ENCODE data around the gene ZNF740. TPM values are rescaled to one million over a fixed set of nuclear protein-coding genes. Genes with fewer than 3 reads are reported as not detected.

Gene ZNF740
- total RNA-seq, 2 experiments from 2014 or later: 32.6 to 37.5 TPM

- peaks cover 61% of the 10 kb centered on the region for H3K4me1 Mint-ChIP-seq (ENCODE audit: low read depth)
- H3K4me3 Mint-ChIP-seq: peak overlapping the region; percentile 74
- ChIA-PET POLR2A (interaction anchor here (0.9 to 4.5 kb wide), 7 partner anchors 9 to 82 kb away, joined by 3 to 33 read pairs (median 4); partner anchors contain the start of genes CSAD, ESPL1, ITGB7 and MYG1), CTCF (interaction anchor here (1.0 to 13.0 kb wide), 13 partner anchors 9 to 151 kb away, joined by 3 to 172 read pairs (median 8); partner anchors contain the start of genes AAAS, ESPL1 and ITGB7)
- no peaks in the 10 kb centered on the region for H3K27me3 Mint-ChIP-seq
- peak; percentile 76 for DNase-seq
- H3K9me3 Mint-ChIP-seq: no peaks in the 10 kb centered on the region
- peaks cover 26% of the 10 kb centered on the region for H3K36me3 Mint-ChIP-seq
- H3K27ac Mint-ChIP-seq: peak overlapping the region; percentile 89
- intact Hi-C loops (cut with micrococcal nuclease): no loop called here
Observed at GRCh38 chr12:53217051-53217930, 36.8 kb downstream of the ZNF740 start.

- no peaks in the 10 kb centered on the region for H3K27me3 Mint-ChIP-seq
- no peaks in the 10 kb centered on the region for H3K9me3 Mint-ChIP-seq
- DNase-seq: no peak
- H3K36me3 Mint-ChIP-seq: peaks cover 22% of the 10 kb centered on the region
- ChIA-PET POLR2A (interaction anchor here (0.9 to 4.5 kb wide), 5 partner anchors 10 to 50 kb away, joined by 3 to 33 read pairs (median 4); partner anchors contain the start of genes ESPL1 and ITGB7), CTCF (interaction anchor here (1.0 to 13.0 kb wide), 10 partner anchors 10 to 152 kb away, joined by 3 to 164 read pairs (median 6); partner anchors contain the start of genes AAAS, ESPL1 and ITGB7)
- H3K4me1 Mint-ChIP-seq (ENCODE audit: low read depth): peaks cover 65% of the 10 kb centered on the region
- peak overlapping the region; percentile 74 for H3K4me3 Mint-ChIP-seq
- peak overlapping the region; percentile 89 for H3K27ac Mint-ChIP-seq
- intact Hi-C loops (cut with micrococcal nuclease): no loop called here
Observed at GRCh38 chr12:53217931-53218307, 37.4 kb downstream of the ZNF740 start.

DNA sequence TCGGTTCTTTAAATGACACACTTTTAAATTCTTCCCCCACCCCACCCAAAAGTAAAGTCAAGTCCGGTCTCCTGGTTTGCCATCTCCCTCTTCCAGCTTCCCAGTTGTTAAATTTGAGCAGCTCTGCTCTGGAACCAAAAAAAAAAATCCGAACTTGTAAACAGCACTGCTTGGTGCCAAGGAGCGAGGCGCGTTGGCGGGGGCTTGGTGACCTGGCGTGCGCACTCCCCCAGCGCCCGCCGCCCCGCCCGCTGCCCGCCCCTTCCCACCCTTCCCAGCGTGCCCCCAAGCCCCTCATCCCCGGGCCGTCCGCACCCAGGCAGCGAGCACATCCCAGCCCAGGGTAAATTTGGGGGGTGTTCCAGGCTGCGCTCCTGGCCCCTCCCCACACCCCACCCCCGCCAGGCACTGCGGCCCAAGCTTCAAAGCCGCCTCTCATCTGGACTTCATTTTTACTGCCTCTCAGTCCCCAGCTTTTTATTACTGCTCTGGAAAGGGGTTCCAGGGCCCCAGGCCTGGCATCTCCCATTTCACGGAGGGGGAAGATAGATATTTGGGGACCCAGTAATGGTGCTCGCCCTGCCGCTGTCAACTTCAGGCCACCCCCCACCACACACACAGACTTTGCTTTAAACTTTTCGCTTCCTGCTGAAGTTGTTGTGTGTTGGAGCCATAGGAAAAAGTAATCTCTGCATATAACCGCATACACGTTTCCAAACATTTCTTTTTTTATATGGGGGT is 38.2 kb downstream of the ZNF740 start:
- Mint-ChIP-seq H3K9me3 (no peaks in the 10 kb centered on the region), H3K4me3 (peak overlapping the region; percentile 89), H3K27ac (peak overlapping the region; percentile 93), H3K4me1 (ENCODE audit: low read depth) (peaks cover 64% of the 10 kb centered on the region), H3K27me3 (no peaks in the 10 kb centered on the region), H3K36me3 (peaks cover 15% of the 10 kb centered on the region)
- ChIA-PET POLR2A (interaction anchor here (0.9 to 4.5 kb wide), 12 partner anchors 11 to 282 kb away, joined by 3 to 33 read pairs (median 6); partner anchors contain the start of genes CSAD, ESPL1, ITGB7 and MYG1), CTCF (interaction anchor here (0.8 to 13.0 kb wide), 12 partner anchors 10 to 153 kb away, joined by 3 to 164 read pairs (median 6); partner anchors contain the start of genes AAAS, CSAD, ESPL1 and ITGB7)
- DNase-seq: no peak
- intact Hi-C loops (cut with micrococcal nuclease): loop anchor here (1.0 kb wide), 1 partner anchor 9 kb away; no protein-coding TSS in a partner anchor

GRCh38 chr12:53219292-53219955 is 38.9 kb downstream of the ZNF740 start:
- H3K4me1 Mint-ChIP-seq (ENCODE audit: low read depth): peaks cover 65% of the 10 kb centered on the region
- no peaks in the 10 kb centered on the region for H3K9me3 Mint-ChIP-seq
- POLR2A ChIA-PET: interaction anchor here (0.6 to 4.5 kb wide), 18 partner anchors 11 to 1778 kb away, joined by 3 to 33 read pairs (median 6); partner anchors contain the start of genes CSAD, ESPL1, ITGB7 and MYG1

DNA sequence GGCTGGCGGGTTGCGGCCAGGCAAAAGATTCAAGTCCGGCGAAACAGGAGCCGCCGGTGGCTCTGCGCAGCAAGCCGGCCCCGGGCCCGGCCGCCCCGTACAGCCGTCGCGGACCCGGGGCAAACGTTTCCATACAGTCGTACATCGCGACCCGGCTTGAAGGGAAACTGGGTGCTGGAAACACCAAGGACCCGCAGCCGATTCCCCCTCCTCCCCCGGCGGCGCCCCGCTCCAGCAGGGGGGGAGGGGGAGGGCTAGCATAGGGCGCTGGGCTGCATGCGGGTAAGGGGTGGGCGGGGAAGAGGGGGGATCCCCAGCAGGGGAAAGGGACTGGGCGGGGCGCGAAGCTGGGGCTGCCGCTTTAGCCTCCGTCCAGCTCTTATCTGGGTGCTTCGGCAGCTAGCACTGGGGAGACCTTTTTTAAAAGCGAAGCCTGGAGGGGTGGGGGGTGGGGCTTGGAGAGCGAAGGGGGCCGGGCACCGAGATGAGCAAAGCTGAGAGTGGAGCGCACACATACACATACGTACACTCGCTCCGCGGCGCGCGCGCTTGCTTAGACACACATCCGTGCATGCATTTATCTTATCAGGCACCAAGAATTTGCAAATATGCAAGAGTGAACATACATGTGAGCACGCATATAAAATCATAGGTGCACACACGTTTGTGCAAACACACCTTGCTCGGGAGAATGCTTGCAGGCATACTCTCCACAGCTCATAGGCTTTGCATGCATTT is 39.6 kb downstream of the ZNF740 start:
- H3K27ac Mint-ChIP-seq: peak overlapping the region; percentile 93
- peak; percentile 88 for DNase-seq
- no peaks in the 10 kb centered on the region for H3K27me3 Mint-ChIP-seq
- peaks cover 71% of the 10 kb centered on the region for H3K4me1 Mint-ChIP-seq (ENCODE audit: low read depth)
- peak overlapping the region; percentile 89 for H3K4me3 Mint-ChIP-seq
- H3K9me3 Mint-ChIP-seq: no peaks in the 10 kb centered on the region
- peaks cover 10% of the 10 kb centered on the region for H3K36me3 Mint-ChIP-seq
- intact Hi-C loops (cut with micrococcal nuclease): loop anchor here (1.0 to 5.0 kb wide), 8 partner anchors 11 to 232 kb away; partner anchors contain the start of genes ESPL1, PCBP2 and PFDN5
- POLR2A ChIA-PET: interaction anchor here (0.6 to 4.5 kb wide), 19 partner anchors 11 to 1779 kb away, joined by 3 to 33 read pairs (median 5); partner anchors contain the start of genes CSAD, ESPL1, ITGB7 and MYG1
- CTCF ChIA-PET: interaction anchor here (0.6 to 13.0 kb wide), 11 partner anchors 8 to 101 kb away, joined by 3 to 164 read pairs (median 4); partner anchors contain the start of genes AAAS, CSAD, ESPL1 and ZNF740

More at GRCh38 chr12:53219292-53219955, 38.9 kb downstream of the ZNF740 start:
- H3K4me3 Mint-ChIP-seq: peak overlapping the region; percentile 89
- CTCF ChIA-PET: interaction anchor here (0.6 to 13.0 kb wide), 12 partner anchors 8 to 101 kb away, joined by 3 to 164 read pairs (median 4); partner anchors contain the start of genes AAAS, CSAD, ESPL1 and ZNF740
- H3K27me3 Mint-ChIP-seq: no peaks in the 10 kb centered on the region
- intact Hi-C loops (cut with micrococcal nuclease): loop anchor here (1.0 kb wide), 1 partner anchor 10 kb away; no protein-coding TSS in a partner anchor
- peaks cover 11% of the 10 kb centered on the region for H3K36me3 Mint-ChIP-seq
- peak; percentile 80 for DNase-seq
- peak overlapping the region; percentile 93 for H3K27ac Mint-ChIP-seq

DNA sequence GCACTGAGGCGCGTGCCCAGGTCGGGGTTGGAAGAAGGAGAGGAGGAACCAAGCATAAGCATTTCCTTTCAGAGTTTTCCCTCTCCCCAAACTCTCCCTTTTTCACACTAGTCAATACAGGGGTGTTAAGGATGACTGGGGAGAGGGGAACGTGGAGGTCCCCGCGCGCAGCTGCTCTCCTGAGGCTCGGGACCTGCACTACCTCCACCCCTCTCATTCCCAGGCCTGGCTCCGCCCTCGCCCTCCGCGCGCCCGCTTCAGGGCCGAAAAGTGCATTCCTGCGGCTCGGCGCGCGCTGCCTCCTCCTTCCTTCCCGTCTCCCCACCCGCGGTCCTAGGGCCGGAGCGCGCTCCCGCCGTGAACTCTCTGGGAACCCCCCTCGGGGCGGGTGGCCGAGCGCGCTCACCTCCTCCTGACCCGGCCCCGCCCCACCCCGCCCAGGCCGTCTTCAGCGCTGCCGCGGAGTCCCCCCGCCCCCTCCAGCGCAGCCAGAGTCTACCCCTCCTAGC is 40.2 kb downstream of the ZNF740 start:
- Mint-ChIP-seq H3K4me3 (peak overlapping the region; percentile 80), H3K9me3 (no peaks in the 10 kb centered on the region)

DNA sequence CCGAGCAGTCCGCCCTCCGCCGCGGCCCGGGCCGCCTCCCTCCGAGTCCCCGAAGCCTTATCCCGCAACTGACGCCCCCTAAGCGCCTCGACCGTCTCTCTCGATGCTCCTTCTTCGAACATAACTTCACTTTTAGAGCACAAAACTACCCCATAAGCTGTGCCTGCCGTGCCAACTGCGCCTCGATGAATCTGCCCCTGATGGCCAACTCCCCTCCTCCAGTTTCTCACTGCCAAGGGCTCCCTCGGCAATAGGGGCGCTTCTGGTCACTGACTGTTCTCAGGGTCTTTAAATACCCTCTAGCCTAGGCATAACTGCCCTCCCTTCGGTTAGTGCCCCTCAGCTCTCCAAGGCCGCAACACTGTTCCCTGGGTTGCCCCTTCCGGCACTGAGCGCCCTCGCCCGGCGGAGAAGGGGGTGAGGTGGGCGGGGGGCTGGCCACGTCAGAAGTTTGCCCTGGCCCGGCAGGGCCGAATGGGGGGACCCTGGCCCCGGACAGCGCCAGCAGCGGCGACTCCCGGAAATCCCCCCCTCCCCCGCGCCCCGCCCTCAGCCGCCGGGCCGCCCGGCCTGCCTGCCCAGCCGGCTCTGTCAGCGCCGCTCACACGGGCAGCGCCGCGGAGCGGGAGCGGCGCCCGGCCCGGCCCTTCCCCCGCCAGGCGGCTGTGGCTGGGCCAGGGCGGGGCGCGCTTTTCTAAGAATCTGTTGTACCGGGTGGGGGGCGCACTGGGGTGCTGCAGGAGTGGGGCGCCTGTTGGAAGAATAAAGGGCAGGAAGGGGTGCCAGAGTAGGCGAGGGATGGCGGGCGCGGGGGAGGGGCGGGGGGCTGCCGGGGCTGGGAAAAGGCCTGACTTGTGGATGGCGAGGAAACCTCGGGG is 40.9 kb downstream of the ZNF740 start:
- ChIA-PET CTCF (interaction anchor here (0.8 to 13.0 kb wide), 6 partner anchors 10 to 100 kb away, joined by 3 to 164 read pairs (median 6); partner anchors contain the start of genes AAAS and ESPL1), POLR2A (interaction anchor here (1.4 to 4.5 kb wide), 6 partner anchors 10 to 46 kb away, joined by 3 to 33 read pairs (median 12); partner anchors contain the start of genes CSAD, ESPL1, ITGB7 and RARG)
- Mint-ChIP-seq H3K4me1 (ENCODE audit: low read depth) (peaks cover 70% of the 10 kb centered on the region), H3K9me3 (no peaks in the 10 kb centered on the region), H3K27ac (peak overlapping the region; percentile 93), H3K4me3 (peak overlapping the region; percentile 80), H3K27me3 (no peaks in the 10 kb centered on the region), H3K36me3 (peaks cover 5% of the 10 kb centered on the region)
- DNase-seq: peak; percentile 70
- intact Hi-C loops (cut with micrococcal nuclease): loop anchor here (1.0 to 5.0 kb wide), 5 partner anchors 11 to 231 kb away; partner anchors contain the start of genes CSAD, PCBP2, PFDN5 and RARG

More for the DNA sequence above, 40.2 kb downstream of the ZNF740 start:
- ChIA-PET POLR2A (interaction anchor here (1.1 to 4.5 kb wide), 12 partner anchors 10 to 104 kb away, joined by 3 to 33 read pairs (median 6); partner anchors contain the start of genes CSAD, ESPL1, ITGB7 and MYG1), CTCF (interaction anchor here (0.8 to 13.0 kb wide), 9 partner anchors 9 to 101 kb away, joined by 3 to 164 read pairs (median 6); partner anchors contain the start of genes AAAS, CSAD, ESPL1 and ZNF740)
- peak; percentile 92 for DNase-seq
- Mint-ChIP-seq H3K4me1 (ENCODE audit: low read depth) (peaks cover 74% of the 10 kb centered on the region), H3K27ac (peak overlapping the region; percentile 93), H3K36me3 (peaks cover 5% of the 10 kb centered on the region), H3K27me3 (no peaks in the 10 kb centered on the region)
- intact Hi-C loops (cut with micrococcal nuclease): loop anchor here (1.0 to 5.0 kb wide), 9 partner anchors 12 to 232 kb away; partner anchors contain the start of genes CSAD, ESPL1, PCBP2 and PFDN5

- ChIA-PET CTCF (interaction anchor here (0.6 to 0.9 kb wide), 2 partner anchors 9 to 76 kb away, joined by 3 to 6 read pairs; no protein-coding TSS in a partner anchor), POLR2A (interaction anchor here (0.6 to 1.4 kb wide), 2 partner anchors 10 to 46 kb away, joined by 3 to 5 read pairs; partner anchors contain the start of gene ESPL1)
- Mint-ChIP-seq H3K9me3 (no peaks in the 10 kb centered on the region), H3K27ac (peak overlapping the region; percentile 92), H3K36me3 (peaks cover 5% of the 10 kb centered on the region), H3K4me1 (ENCODE audit: low read depth) (peaks cover 67% of the 10 kb centered on the region), H3K4me3 (peak overlapping the region; percentile 65), H3K27me3 (no peaks in the 10 kb centered on the region)
- DNase-seq: no peak
- intact Hi-C loops (cut with micrococcal nuclease): loop anchor here (5.0 kb wide), 1 partner anchor 230 kb away; the partner anchor contains the start of gene PCBP2
Observed at GRCh38 chr12:53222170-53222721, 41.7 kb downstream of the ZNF740 start.

All from activated CD4-positive, alpha-beta memory T cell treated with anti-CD3 and anti-CD28 coated beads for 36 hours (primary cell).